SK-N-SH treated with all-trans-retinoic acid at 6 μM for 48 hours (cell line): ENCODE results near the gene GLA.

Experiments
- ATAC-seq: fragments of 200-7000 bp; cut with Tn5 transposase; 3 replicates; pipeline ENCODE4 v1.9.1; 2020; ENCODE audit warnings: mild to moderate bottlenecking, moderate library complexity
- ARNTL ChIP-seq: fragments of 450-650 bp; formaldehyde crosslinking; IDR thresholded peaks from 2 replicates; pipeline ENCODE4 v1.5.0; 2020; ENCODE audit warnings: low read depth, mild to moderate bottlenecking, moderate library complexity, borderline replicate concordance
- CREB5 ChIP-seq: fragments of 250-450 bp; sonication (Bioruptor Pico); IDR thresholded peaks from 2 replicates; pipeline ENCODE4 v1.5.1; 2020; ENCODE audit warnings: low read depth, mild to moderate bottlenecking, moderate library complexity
- CSRNP3 ChIP-seq: fragments of 250-450 bp; sonication (Bioruptor Pico); IDR thresholded peaks from 2 replicates; pipeline ENCODE4 v1.5.1; 2021; ENCODE audit warnings: mild to moderate bottlenecking, moderate library complexity
- ESRRG ChIP-seq: fragments of 250-450 bp; sonication (Bioruptor Pico); IDR thresholded peaks from 2 replicates; pipeline ENCODE4 v1.6.1; 2021; ENCODE audit warnings: mild to moderate bottlenecking
- ISL1 ChIP-seq: fragments of 250-450 bp; sonication (Bioruptor Pico); IDR thresholded peaks from 2 replicates; pipeline ENCODE4 v2.1.2; 2022; ENCODE audit warnings: mild to moderate bottlenecking, moderate library complexity
- OSR1 ChIP-seq: fragments of 250-450 bp; sonication (Bioruptor Pico); IDR thresholded peaks from 2 replicates; pipeline ENCODE4 v1.8.0; 2022; ENCODE audit warnings: moderate library complexity, mild to moderate bottlenecking, inconsistent platforms
- PATZ1 ChIP-seq: fragments of 250-450 bp; sonication (Bioruptor Pico); IDR thresholded peaks from 2 replicates; pipeline ENCODE4 v1.8.0; 2020; ENCODE audit warnings: mild to moderate bottlenecking, moderate library complexity, borderline replicate concordance
- POU6F1 ChIP-seq: fragments of 250-450 bp; sonication (Bioruptor Pico); IDR thresholded peaks from 2 replicates; pipeline ENCODE4 v1.8.0; 2021; ENCODE audit warnings: low read depth, mild to moderate bottlenecking, moderate library complexity, borderline replicate concordance
- PPARA ChIP-seq: fragments of 250-450 bp; sonication (Bioruptor Pico); IDR thresholded peaks from 2 replicates; pipeline ENCODE4 v1.5.0; 2020; ENCODE audit warnings: mild to moderate bottlenecking, borderline replicate concordance
- RARB ChIP-seq: fragments of 250-450 bp; sonication (Bioruptor Pico); IDR thresholded peaks from 2 replicates; pipeline ENCODE4 v1.8.0; 2021; ENCODE audit warnings: mild to moderate bottlenecking, moderate library complexity
- TSHZ2 ChIP-seq: fragments of 250-450 bp; sonication (Bioruptor Pico); IDR thresholded peaks from 2 replicates; pipeline ENCODE4 v1.5.0; 2020; ENCODE audit warnings: mild to moderate bottlenecking, moderate library complexity
- ZC3H10 ChIP-seq: fragments of 250-450 bp; sonication (Bioruptor Pico); IDR thresholded peaks from 2 replicates; pipeline ENCODE4 v1.5.1; 2021; ENCODE audit warnings: mild to moderate bottlenecking, moderate library complexity
- ZFP3 ChIP-seq: fragments of 250-450 bp; sonication (Bioruptor Pico); IDR thresholded peaks from 2 replicates; pipeline ENCODE4 v1.5.0; 2020; ENCODE audit warnings: mild to moderate bottlenecking, moderate library complexity
- ZNF565 ChIP-seq: fragments of 450-650 bp; formaldehyde crosslinking; conservative IDR thresholded peaks from 2 replicates; pipeline ENCODE4 v1.5.0; 2020; ENCODE audit warnings: low read depth, mild to moderate bottlenecking, moderate library complexity
- ZNF8 ChIP-seq: fragments of 450-650 bp; formaldehyde crosslinking; IDR thresholded peaks from 2 replicates; pipeline ENCODE4 v1.5.0; 2020; ENCODE audit warnings: mild to moderate bottlenecking, moderate library complexity

The GLA gene

GRCh38 chrX:101383679-101384205 is 24.0 kb downstream of the GLA start:
- no peak for ATAC-seq
- TF ChIP-seq PPARA (CRISPR knock-in tag) (no peak), ZC3H10 (CRISPR knock-in tag) (no peak), ARNTL (CRISPR knock-in tag) (no peak), ZNF565 (no peak), ISL1 (CRISPR knock-in tag) (no peak), POU6F1 (CRISPR knock-in tag) (no peak), CREB5 (no peak), CSRNP3 (CRISPR knock-in tag) (no peak), TSHZ2 (CRISPR knock-in tag) (no peak), OSR1 (CRISPR knock-in tag) (no peak), PATZ1 (CRISPR knock-in tag) (no peak), ZNF8 (no peak)

- no peak for ATAC-seq
- no peak for TF ChIP-seq ISL1 (CRISPR knock-in tag)
Observed at GRCh38 chrX:101377547-101377946, 30.2 kb downstream of the GLA start.

GRCh38 chrX:101370888-101371504 is 36.7 kb downstream of the GLA start:
- no peak for ATAC-seq
- TF ChIP-seq ISL1 (CRISPR knock-in tag) (no peak), CREB5 (no peak), RARB (CRISPR knock-in tag) (no peak), ZNF565 (no peak), ZC3H10 (CRISPR knock-in tag) (no peak), PPARA (CRISPR knock-in tag) (no peak), ZFP3 (no peak), PATZ1 (CRISPR knock-in tag) (no peak), ESRRG (CRISPR knock-in tag) (no peak), ARNTL (CRISPR knock-in tag) (no peak)
- TF ChIP-seq, all 23 proteins: peak for 0
